ENCODE results near the gene ARHGAP26. TPM values are rescaled to one million over a fixed set of nuclear protein-coding genes. Genes with fewer than 3 reads are reported as not detected.

ARHGAP26 gene
- total RNA-seq, 1 donor from 2014 or later: 60.3 TPM

- no peak for DNase-seq (ENCODE audit: low spot score)
Measured at GRCh38 chr5:142959683-142960657, 189.8 kb downstream of the ARHGAP26 start.

GRCh38 chr5:142961440-142962173 is 191.4 kb downstream of the ARHGAP26 start:
- no peak for DNase-seq (ENCODE audit: low spot score)

GRCh38 chr5:142962174-142962533 is 192.0 kb downstream of the ARHGAP26 start:
- DNase-seq (ENCODE audit: low spot score): no peak

GRCh38 chr5:142965258-142966120 is 195.3 kb downstream of the ARHGAP26 start:
- peak; percentile 40 for DNase-seq (ENCODE audit: low spot score)

- DNase-seq (ENCODE audit: low spot score): no peak
Measured at GRCh38 chr5:142966121-142966420, 195.9 kb downstream of the ARHGAP26 start.

- no peak for DNase-seq (ENCODE audit: low spot score)
Measured at GRCh38 chr5:142969186-142969585, 199.0 kb downstream of the ARHGAP26 start.

GRCh38 chr5:142969624-142970439 is 199.7 kb downstream of the ARHGAP26 start:
- DNase-seq (ENCODE audit: low spot score): no peak

- DNase-seq (ENCODE audit: low spot score): no peak
Measured at GRCh38 chr5:142970440-142971030, 200.4 kb downstream of the ARHGAP26 start.

GRCh38 chr5:142971303-142972013 is 201.3 kb downstream of the ARHGAP26 start:
- no peak for DNase-seq (ENCODE audit: low spot score)

- DNase-seq (ENCODE audit: low spot score): no peak
Measured at GRCh38 chr5:142972064-142972570, 201.9 kb downstream of the ARHGAP26 start.

GRCh38 chr5:142973932-142974331 is 203.8 kb downstream of the ARHGAP26 start:
- no peak for DNase-seq (ENCODE audit: low spot score)

GRCh38 chr5:142974409-142974808 is 204.2 kb downstream of the ARHGAP26 start:
- no peak for DNase-seq (ENCODE audit: low spot score)

GRCh38 chr5:142976861-142977260 is 206.7 kb downstream of the ARHGAP26 start:
- no peak for DNase-seq (ENCODE audit: low spot score)

- no peak for DNase-seq (ENCODE audit: low spot score)
Measured at GRCh38 chr5:142977363-142978051, 207.3 kb downstream of the ARHGAP26 start.

GRCh38 chr5:142978252-142978651 is 208.1 kb downstream of the ARHGAP26 start:
- DNase-seq (ENCODE audit: low spot score): no peak

GRCh38 chr5:142978726-142979125 is 208.5 kb downstream of the ARHGAP26 start:
- no peak for DNase-seq (ENCODE audit: low spot score)

- DNase-seq (ENCODE audit: low spot score): no peak
Measured at GRCh38 chr5:142979636-142980035, 209.5 kb downstream of the ARHGAP26 start.

- no peak for DNase-seq (ENCODE audit: low spot score)
Measured at GRCh38 chr5:142981475-142981874, 211.3 kb downstream of the ARHGAP26 start.

Data from mucosa of gallbladder (tissue), 1 donor.